ENCODE measurements around the gene PSMG1.

GRCh38 chr21:39178421-39178820 lies 4.8 kb downstream of the PSMG1 start:
- TF ChIP-seq IRF2 (CRISPR knock-in tag; IDR thresholded peaks at IDR 0.05) (no peak), MXI1 (IDR thresholded peaks at IDR 0.05; ENCODE audit: low read depth, low read length) (no peak), BMI1 (IDR thresholded peaks at IDR 0.05; ENCODE audit: low read length) (no peak), ZBTB34 (CRISPR knock-in tag; IDR thresholded peaks at IDR 0.05) (no peak), CC2D1A (IDR thresholded peaks at IDR 0.05) (no peak), ZBTB1 (CRISPR knock-in tag; IDR thresholded peaks at IDR 0.05; ENCODE audit: borderline replicate concordance, low read depth) (no peak), MYNN (IDR thresholded peaks at IDR 0.05) (no peak), MYNN (CRISPR knock-in tag; IDR thresholded peaks at IDR 0.05) (no peak), SMC3 (conservative IDR thresholded peaks at IDR 0.05; ENCODE audit: insufficient read depth, low read depth, low read length) (no peak), ZNF217 (CRISPR knock-in tag; IDR thresholded peaks at IDR 0.05) (no peak)
